GM19043 (cell line): ENCODE data around the gene ARL6IP5.

Experiments used
- ATAC-seq: cut with Tn5 transposase; IDR thresholded peaks from one replicate; pipeline ENCODE4 v1.9.1; 2021; ENCODE audit warnings: low read depth; ENCODE audit not compliant: unreplicated experiment

The ARL6IP5 gene

GRCh38 chr3:69084326-69085167, at the start of gene ARL6IP5:
Gene ARL6IP5, plus strand, starts transcription at chr3:69084937. Its CDS starts 111 bp downstream, at chr3:69085048.
- peak; percentile 45 for ATAC-seq

- no peak for ATAC-seq
Measured at GRCh38 chr3:69044608-69045007, 40.1 kb upstream of the ARL6IP5 start.

- ATAC-seq = no peak
Measured at GRCh38 chr3:69048990-69049389, 35.7 kb upstream of the ARL6IP5 start.

- ATAC-seq = peak; percentile 96
Measured at GRCh38 chr3:69051756-69052471, 32.8 kb upstream of the ARL6IP5 start, which contains the start of gene TMF1. Gene TMF1, minus strand, starts transcription at chr3:69052333. Its CDS starts 247 bp downstream, at chr3:69052086.

- peak; percentile 2 for ATAC-seq
Measured at GRCh38 chr3:69052472-69052898, 32.3 kb upstream of the ARL6IP5 start.

GRCh38 chr3:69058180-69058946, 26.4 kb upstream of the ARL6IP5 start:
- peak; percentile 100 for ATAC-seq

GRCh38 chr3:69058947-69059224, 25.9 kb upstream of the ARL6IP5 start:
- no peak for ATAC-seq

- no peak for ATAC-seq
Measured at GRCh38 chr3:69059688-69060087, 25.0 kb upstream of the ARL6IP5 start.

- no peak for ATAC-seq
Measured at GRCh38 chr3:69063636-69064035, 21.1 kb upstream of the ARL6IP5 start.

GRCh38 chr3:69065318-69065964, 19.3 kb upstream of the ARL6IP5 start:
- no peak for ATAC-seq

- ATAC-seq = no peak
Measured at GRCh38 chr3:69066121-69066520, 18.6 kb upstream of the ARL6IP5 start.

GRCh38 chr3:69072928-69073327, 11.8 kb upstream of the ARL6IP5 start:
- no peak for ATAC-seq

GRCh38 chr3:69079269-69080159, 5.2 kb upstream of the ARL6IP5 start:
- no peak for ATAC-seq

GRCh38 chr3:69080233-69080920, 4.4 kb upstream of the ARL6IP5 start, which contains the start of gene UBA3:
Gene UBA3, minus strand, starts transcription at chr3:69080365. Its CDS starts 12 bp downstream, at chr3:69080353.
- peak; percentile 41 for ATAC-seq

- ATAC-seq = no peak
Measured at GRCh38 chr3:69081583-69082262, 3.0 kb upstream of the ARL6IP5 start.

- ATAC-seq = no peak
Measured at GRCh38 chr3:69082361-69082760, 2.4 kb upstream of the ARL6IP5 start.

GRCh38 chr3:69082805-69083204, 1.9 kb upstream of the ARL6IP5 start:
- peak; percentile 57 for ATAC-seq

GRCh38 chr3:69085168-69085832, 563 bp downstream of the ARL6IP5 start:
- no peak for ATAC-seq
